Naive thymus-derived CD4-positive, alpha-beta T cell (primary cell): ENCODE data around the gene RTCB. TPM values are rescaled to one million over a fixed set of nuclear protein-coding genes. Genes with fewer than 3 reads are reported as not detected.

ENCODE experiments used
- ATAC-seq: fragments of 150-1000 bp; cut with Tn5 transposase; 2 replicates; pipeline ENCODE4 v1.10.0; 2021; ENCODE audit warnings: mild to moderate bottlenecking, moderate library complexity
- CTCF ChIA-PET: fragments of 350-600 bp; sonication (Branson Sonifier 250); formaldehyde crosslinking; loops from one replicate; lab custom pipeline; 2021; ENCODE audit warnings: antibody characterized with exemption; lab: Charles Lee
- POLR2A ChIA-PET: fragments of 350-600 bp; sonication (Branson Sonifier 250); formaldehyde crosslinking; loops from one replicate; lab custom pipeline; 2021; ENCODE audit warnings: antibody characterized with exemption, inconsistent platforms; lab: Charles Lee
- DNase-seq, 9 donors: peaks; one replicate each; pipeline versions ENCODE4 v3.0.0 to v3.0.0-alpha.2; 2020 to 2022; ENCODE audit warnings: mixed read lengths in 1 of 9
- H3K27ac ChIP-seq: one replicate; pipeline ENCODE4 v1.7.0; 2013; ENCODE audit warnings: mild to moderate bottlenecking, low read depth, low read length, moderate library complexity
- H3K27me3 ChIP-seq, 2 donors: one replicate each; pipeline ENCODE4 v1.7.0; 2013; ENCODE audit warnings: low read length in 2 of 2, mild to moderate bottlenecking in 2 of 2, moderate library complexity in 2 of 2; ENCODE audit not compliant: control insufficient read depth in 2 of 2, insufficient read depth in 2 of 2
- H3K36me3 ChIP-seq, 3 experiments: 1 replicate in 2 of 3; 2 replicates in 1 of 3; pipeline ENCODE4 v1.7.0; 2013; ENCODE audit warnings: low read length in 3 of 3, mild to moderate bottlenecking in 3 of 3, moderate library complexity in 1 of 3; ENCODE audit not compliant: insufficient read depth in 3 of 3, control insufficient read depth in 2 of 3
- H3K4me1 ChIP-seq, 2 donors: one replicate each; pipeline ENCODE4 v1.7.0; 2013; ENCODE audit warnings: low read length in 2 of 2, mild to moderate bottlenecking in 2 of 2, moderate library complexity in 1 of 2; ENCODE audit not compliant: control insufficient read depth in 2 of 2, insufficient read depth in 2 of 2
- H3K4me3 ChIP-seq: 2 replicates; pipeline ENCODE4 v1.7.0; 2013; ENCODE audit warnings: mild to moderate bottlenecking, low read length
- H3K9me3 ChIP-seq, 3 experiments: 1 replicate in 2 of 3; 2 replicates in 1 of 3; pipeline ENCODE4 v1.7.0; 2013; ENCODE audit warnings: low read length in 3 of 3; ENCODE audit not compliant: control insufficient read depth in 2 of 3
- H3K27ac Mint-ChIP-seq, 9 donors: one replicate each; pipeline ENCODE4 v1.8.0; 2020 to 2022; ENCODE audit warnings: mixed read lengths in 9 of 9, mild to moderate bottlenecking in 8 of 9, moderate library complexity in 5 of 9, inconsistent platforms in 2 of 9
- H3K27me3 Mint-ChIP-seq, 5 donors: one replicate each; pipeline ENCODE4 v1.8.0; 2021 to 2022; ENCODE audit warnings: mixed read lengths in 5 of 5, mild to moderate bottlenecking in 1 of 5
- H3K36me3 Mint-ChIP-seq, 5 donors: one replicate each; pipeline ENCODE4 v1.8.0; 2020 to 2022; ENCODE audit warnings: mixed read lengths in 5 of 5, mild to moderate bottlenecking in 3 of 5, inconsistent platforms in 1 of 5
- H3K4me1 Mint-ChIP-seq, 7 donors: one replicate each; pipeline ENCODE4 v1.8.0; 2020 to 2022; ENCODE audit warnings: mixed read lengths in 7 of 7, mild to moderate bottlenecking in 3 of 7, inconsistent platforms in 1 of 7
- H3K4me3 Mint-ChIP-seq, 10 donors: one replicate each; pipeline ENCODE4 v1.8.0; 2020 to 2022; ENCODE audit warnings: mild to moderate bottlenecking in 10 of 10, mixed read lengths in 10 of 10, moderate library complexity in 6 of 10, inconsistent platforms in 2 of 10
- H3K9me3 Mint-ChIP-seq, 11 donors: one replicate each; pipeline ENCODE4 v1.8.0; 2020 to 2022; ENCODE audit warnings: mixed read lengths in 11 of 11, mild to moderate bottlenecking in 4 of 11, inconsistent platforms in 1 of 11, moderate library complexity in 1 of 11
- intact Hi-C, 2 donors: fragments of 100-400 bp; cut with micrococcal nuclease; formaldehyde crosslinking; loops; one replicate each; pipeline ENCODE4 v1.15.1; 2023
- polyA plus RNA-seq, 2 donors: library from polyadenylated mRNA; unstranded; fragments of 300-500 nt; fragmentation: Illumina TruSeq; gene quantifications; one replicate each; pipeline ENCODE4 v1.2.3, GENCODE V29; 2021
- total RNA-seq, 6 experiments: library from RNA in 5 of 6; stranded (reverse) in 5 of 6; gene quantifications; 1 replicate in 5 of 6; 2 replicates in 1 of 6; pipeline ENCODE4 v1.2.3 and lab custom pipeline; 2021 to 2026

RTCB gene
- total and polyA plus RNA-seq, 7 experiments from 2014 or later, result 41.6 to 126 (median 55.6) TPM

DNA sequence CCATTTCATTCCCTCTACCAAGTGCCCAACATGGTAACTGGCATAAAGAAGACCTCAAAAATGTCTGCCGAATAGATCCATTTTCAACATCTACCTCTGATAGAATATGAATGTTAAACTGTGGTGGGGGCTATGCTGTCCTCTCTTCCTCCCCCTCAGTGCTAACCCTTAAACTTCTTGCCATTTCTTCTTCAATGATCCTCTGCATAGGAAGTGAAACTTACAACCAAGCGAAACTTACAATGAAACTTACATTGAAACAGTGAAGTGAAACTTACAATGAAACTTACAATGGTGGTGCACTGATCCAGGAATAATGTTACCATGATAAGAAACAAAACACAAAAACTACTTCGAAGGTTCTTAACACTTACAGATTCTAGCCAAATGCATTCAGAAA, 4.7 kb downstream of the RTCB start:
- ATAC-seq (no peak), DNase-seq (no peak)
- H3K27ac ChIP-seq, result no peak overlapping the region
- Mint-ChIP-seq H3K27ac (peak overlapping the region in 1 of 9 donors; percentile 54), H3K27me3 (peaks cover 0 to 3% (median 0%) of the 10 kb centered on the region in 5 donors), H3K36me3 (peaks cover 3 to 39% (median 19%) of the 10 kb centered on the region in 5 donors), H3K4me1 (peaks cover 19 to 51% (median 46%) of the 10 kb centered on the region in 7 donors), H3K9me3 (peaks cover 0 to 3% (median 0%) of the 10 kb centered on the region in 11 donors), H3K4me3 (peak overlapping the region in 1 of 10 donors; percentile 8)
- no peaks in the 10 kb centered on the region for H3K27me3 ChIP-seq
- peaks cover 9 to 12% of the 10 kb centered on the region in 2 donors for H3K4me1 ChIP-seq
- POLR2A ChIA-PET, result no interaction called here
- H3K9me3 ChIP-seq, result no peaks in the 10 kb centered on the region
- H3K36me3 ChIP-seq, result peaks cover 3 to 58% (median 6%) of the 10 kb centered on the region in 3 experiments
- CTCF ChIA-PET, result no interaction called here
- no peak overlapping the region for H3K4me3 ChIP-seq
- intact Hi-C loops, result no loop called here

DNA sequence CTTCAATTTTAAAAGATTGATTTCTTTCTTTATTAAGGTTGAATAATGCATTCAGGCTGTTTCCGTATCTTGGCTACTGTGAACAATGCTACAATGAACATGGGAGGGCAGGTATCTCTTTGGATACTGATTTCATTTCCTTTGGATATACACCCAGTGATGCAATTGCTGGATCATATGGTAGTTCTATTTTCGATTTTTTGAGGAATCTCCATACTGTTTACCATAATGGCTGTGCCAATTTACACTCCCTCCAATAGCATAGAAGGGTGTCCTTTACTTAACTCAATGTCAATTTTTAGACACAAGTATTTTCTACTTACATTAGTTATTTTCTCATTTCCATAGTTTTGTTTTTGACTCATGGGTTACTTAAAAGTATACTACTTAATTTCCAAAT, 8.0 kb downstream of the RTCB start:
- ATAC-seq (no peak), DNase-seq (no peak)
- peaks cover 12 to 86% (median 19%) of the 10 kb centered on the region in 3 experiments for H3K36me3 ChIP-seq
- Mint-ChIP-seq H3K4me1 (peaks cover 9 to 22% (median 19%) of the 10 kb centered on the region in 7 donors), H3K27ac (peak overlapping the region in 1 of 9 donors; percentile 28), H3K4me3 (no peak overlapping the region), H3K27me3 (no peaks in the 10 kb centered on the region), H3K36me3 (peaks cover 4 to 65% (median 24%) of the 10 kb centered on the region in 5 donors), H3K9me3 (no peaks in the 10 kb centered on the region)
- no peak overlapping the region for H3K4me3 ChIP-seq
- no peak overlapping the region for H3K27ac ChIP-seq
- no peaks in the 10 kb centered on the region for H3K27me3 ChIP-seq
- H3K4me1 ChIP-seq, result no peaks in the 10 kb centered on the region
- POLR2A ChIA-PET, result no interaction called here
- H3K9me3 ChIP-seq, result no peaks in the 10 kb centered on the region
- intact Hi-C loops, result no loop called here
- CTCF ChIA-PET, result interaction anchor here (1.1 kb wide), 1 partner anchor 137 kb away, joined by 3 read pairs; no protein-coding TSS in a partner anchor

DNA sequence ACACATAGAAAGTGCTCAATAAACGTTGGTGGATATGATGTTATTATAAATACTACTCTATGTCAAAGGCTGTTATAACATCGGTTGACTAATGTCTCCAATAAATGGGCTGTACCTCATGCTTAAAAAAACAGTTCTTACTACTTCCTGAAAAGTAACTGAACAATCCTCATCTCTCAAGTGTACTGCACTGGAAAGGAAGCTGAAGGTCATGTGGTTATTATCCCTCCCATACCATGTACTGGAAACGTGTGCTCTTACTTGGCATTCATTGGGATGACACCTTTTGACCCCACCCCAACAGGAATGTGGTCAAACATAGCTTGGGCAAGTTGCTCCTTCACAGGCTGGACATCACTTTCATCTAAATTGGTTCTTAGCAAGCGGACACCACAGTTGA, 10.6 kb downstream of the RTCB start:
- Histone ChIP-seq H3K4me3 (no peak overlapping the region), H3K4me1 (no peaks in the 10 kb centered on the region), H3K27me3 (no peaks in the 10 kb centered on the region), H3K27ac (no peak overlapping the region), H3K36me3 (peaks cover 16 to 88% (median 32%) of the 10 kb centered on the region in 3 experiments), H3K9me3 (no peaks in the 10 kb centered on the region)
- no peak overlapping the region for H3K4me3 Mint-ChIP-seq
- ATAC-seq, result no peak
- intact Hi-C loops, result no loop called here
- no peak for DNase-seq
- no peaks in the 10 kb centered on the region for H3K9me3 Mint-ChIP-seq
- H3K4me1 Mint-ChIP-seq, result peaks cover 0 to 4% (median 0%) of the 10 kb centered on the region in 7 donors
- no peaks in the 10 kb centered on the region for H3K27me3 Mint-ChIP-seq
- H3K36me3 Mint-ChIP-seq, result peaks cover 4 to 71% (median 21%) of the 10 kb centered on the region in 5 donors
- ChIA-PET CTCF (no interaction called here), POLR2A (no interaction called here)
- no peak overlapping the region for H3K27ac Mint-ChIP-seq

DNA sequence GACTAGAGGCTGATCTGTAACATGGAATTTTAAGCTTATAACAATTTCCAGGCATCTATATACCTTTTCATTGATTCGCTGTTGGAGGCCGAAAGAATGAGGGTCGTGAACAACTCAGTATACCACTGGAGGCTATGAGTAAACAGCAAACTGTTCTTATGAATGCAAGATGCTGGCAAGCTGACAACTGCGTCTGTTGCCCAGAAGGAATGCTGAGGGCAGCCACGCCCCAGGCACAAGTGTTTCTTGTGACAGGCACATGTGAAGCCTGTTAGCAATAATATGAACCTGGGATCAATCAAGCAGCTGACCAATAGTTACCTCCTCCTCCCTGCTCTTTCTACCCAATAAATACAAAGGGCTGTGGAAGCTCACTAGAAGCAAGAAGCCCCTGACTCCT, 15.3 kb downstream of the RTCB start:
- peak overlapping the region in 1 of 9 donors; percentile 41 for H3K27ac Mint-ChIP-seq
- peaks cover 0 to 6% (median 0%) of the 10 kb centered on the region in 7 donors for H3K4me1 Mint-ChIP-seq
- H3K4me1 ChIP-seq, result no peaks in the 10 kb centered on the region
- H3K27me3 ChIP-seq, result no peaks in the 10 kb centered on the region
- H3K36me3 ChIP-seq, result peaks cover 42 to 98% (median 44%) of the 10 kb centered on the region in 3 experiments
- H3K36me3 Mint-ChIP-seq, result peaks cover 9 to 84% (median 39%) of the 10 kb centered on the region in 5 donors
- no peaks in the 10 kb centered on the region for H3K27me3 Mint-ChIP-seq
- no peak for DNase-seq
- H3K9me3 Mint-ChIP-seq, result no peaks in the 10 kb centered on the region
- no peak overlapping the region for H3K4me3 ChIP-seq
- no peak overlapping the region for H3K27ac ChIP-seq
- ChIA-PET CTCF (no interaction called here), POLR2A (interaction anchor here (1.1 kb wide), 1 partner anchor 15 kb away, joined by 3 read pairs; no protein-coding TSS in a partner anchor)
- no peaks in the 10 kb centered on the region for H3K9me3 ChIP-seq
- H3K4me3 Mint-ChIP-seq, result no peak overlapping the region
- ATAC-seq, result no peak
- intact Hi-C loops, result no loop called here

DNA sequence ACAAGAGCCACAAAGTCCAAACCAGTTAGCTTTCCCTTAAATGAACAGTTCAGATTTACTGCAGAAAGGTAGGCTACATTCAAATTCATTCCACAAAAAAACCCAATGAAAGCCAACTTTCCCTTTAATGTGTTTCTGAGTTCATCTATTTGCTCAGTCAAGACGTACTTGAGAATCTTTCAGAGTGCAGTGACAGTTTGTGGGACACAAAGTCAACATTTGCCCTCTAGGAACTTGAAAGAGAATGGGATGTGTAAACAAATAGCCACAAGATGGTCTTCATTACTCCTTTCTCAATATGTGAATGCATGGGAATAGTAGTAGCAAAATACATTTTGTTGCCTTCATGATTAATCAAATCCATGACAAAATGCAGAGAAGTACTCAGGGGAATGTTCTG, 15.8 kb downstream of the RTCB start:
- DNase-seq (no peak), ATAC-seq (no peak)
- ChIA-PET POLR2A (interaction anchor here (1.1 kb wide), 1 partner anchor 15 kb away, joined by 3 read pairs; no protein-coding TSS in a partner anchor), CTCF (no interaction called here)
- Mint-ChIP-seq H3K27ac (no peak overlapping the region), H3K9me3 (no peaks in the 10 kb centered on the region), H3K27me3 (no peaks in the 10 kb centered on the region), H3K36me3 (peaks cover 9 to 82% (median 39%) of the 10 kb centered on the region in 5 donors), H3K4me1 (peaks cover 0 to 6% (median 0%) of the 10 kb centered on the region in 7 donors), H3K4me3 (no peak overlapping the region)
- Histone ChIP-seq H3K4me1 (no peaks in the 10 kb centered on the region), H3K27me3 (no peaks in the 10 kb centered on the region), H3K9me3 (no peaks in the 10 kb centered on the region), H3K27ac (no peak overlapping the region), H3K36me3 (peaks cover 41 to 93% (median 42%) of the 10 kb centered on the region in 3 experiments), H3K4me3 (no peak overlapping the region)
- intact Hi-C loops, result no loop called here

DNA sequence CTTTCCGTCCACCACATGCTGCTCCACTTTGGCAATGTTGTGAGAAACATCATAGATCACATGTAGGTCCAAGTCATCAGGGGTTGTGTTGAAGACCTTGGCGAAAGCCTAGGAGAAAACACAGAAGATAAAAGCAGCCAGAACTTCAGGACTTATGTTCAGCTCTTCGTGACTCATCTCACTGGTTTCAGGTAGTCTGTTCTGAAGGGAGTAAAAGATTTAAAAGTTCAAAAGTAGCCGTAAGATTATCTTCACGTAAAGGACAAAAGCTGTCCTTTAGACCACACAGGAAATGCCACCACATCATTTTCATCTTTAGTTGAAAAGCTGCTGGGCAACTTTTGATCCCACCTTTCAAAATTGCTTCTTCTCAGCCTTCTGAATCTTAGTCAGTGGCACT, 16.9 kb downstream of the RTCB start:
- no peaks in the 10 kb centered on the region for H3K27me3 Mint-ChIP-seq
- peak overlapping the region in 3 of 9 donors; percentile 3 to 40 (median 20) for H3K27ac Mint-ChIP-seq
- Histone ChIP-seq H3K9me3 (no peaks in the 10 kb centered on the region), H3K27me3 (no peaks in the 10 kb centered on the region), H3K27ac (no peak overlapping the region), H3K4me3 (no peak overlapping the region), H3K36me3 (peaks cover 34 to 89% (median 40%) of the 10 kb centered on the region in 3 experiments), H3K4me1 (no peaks in the 10 kb centered on the region)
- ATAC-seq, result no peak
- no peak for DNase-seq
- ChIA-PET CTCF (no interaction called here), POLR2A (no interaction called here)
- no peak overlapping the region for H3K4me3 Mint-ChIP-seq
- intact Hi-C loops, result no loop called here
- H3K4me1 Mint-ChIP-seq, result peaks cover 0 to 6% (median 0%) of the 10 kb centered on the region in 7 donors
- H3K9me3 Mint-ChIP-seq, result no peaks in the 10 kb centered on the region
- H3K36me3 Mint-ChIP-seq, result peaks cover 4 to 75% (median 36%) of the 10 kb centered on the region in 5 donors

DNA sequence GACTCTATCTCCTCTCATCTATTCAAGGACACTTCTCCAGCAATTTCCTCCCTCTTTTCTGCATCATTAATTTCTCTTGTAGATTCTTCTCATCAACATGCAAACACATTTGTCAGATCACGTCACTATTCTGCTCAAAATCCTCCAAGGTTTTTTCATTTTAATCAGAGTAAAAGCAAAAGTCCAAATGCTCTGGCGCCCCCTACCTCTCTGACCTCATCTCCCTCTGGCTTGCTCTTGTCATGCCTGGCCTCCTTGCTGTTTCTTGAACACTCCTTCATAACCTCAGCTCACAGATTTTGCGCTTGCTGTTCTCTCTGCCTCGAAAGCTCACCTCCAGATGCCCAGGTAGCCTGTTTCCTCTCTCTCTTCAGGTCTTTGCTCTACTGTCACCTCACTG, 22.4 kb downstream of the RTCB start:
- H3K4me3 Mint-ChIP-seq, result no peak overlapping the region
- ATAC-seq (no peak), DNase-seq (peak in 1 of 9 donors; percentile 15)
- H3K4me1 ChIP-seq, result no peaks in the 10 kb centered on the region
- H3K9me3 Mint-ChIP-seq, result no peaks in the 10 kb centered on the region
- ChIA-PET CTCF (no interaction called here), POLR2A (no interaction called here)
- peaks cover 18 to 75% (median 22%) of the 10 kb centered on the region in 3 experiments for H3K36me3 ChIP-seq
- no peak overlapping the region for H3K27ac ChIP-seq
- no peak overlapping the region for H3K4me3 ChIP-seq
- H3K4me1 Mint-ChIP-seq, result no peaks in the 10 kb centered on the region
- intact Hi-C loops, result loop anchor here in 1 of 2 donors (1.0 kb wide), 1 partner anchor 412 kb away; no protein-coding TSS in a partner anchor
- H3K9me3 ChIP-seq, result no peaks in the 10 kb centered on the region
- no peaks in the 10 kb centered on the region for H3K27me3 Mint-ChIP-seq
- H3K27me3 ChIP-seq, result no peaks in the 10 kb centered on the region
- H3K27ac Mint-ChIP-seq, result peak overlapping the region in 6 of 9 donors; percentile 5 to 67 (median 34)
- peaks cover 4 to 51% (median 20%) of the 10 kb centered on the region in 5 donors for H3K36me3 Mint-ChIP-seq
